ENCODE data around the gene ZNF398.

The ZNF398 gene

DNA sequence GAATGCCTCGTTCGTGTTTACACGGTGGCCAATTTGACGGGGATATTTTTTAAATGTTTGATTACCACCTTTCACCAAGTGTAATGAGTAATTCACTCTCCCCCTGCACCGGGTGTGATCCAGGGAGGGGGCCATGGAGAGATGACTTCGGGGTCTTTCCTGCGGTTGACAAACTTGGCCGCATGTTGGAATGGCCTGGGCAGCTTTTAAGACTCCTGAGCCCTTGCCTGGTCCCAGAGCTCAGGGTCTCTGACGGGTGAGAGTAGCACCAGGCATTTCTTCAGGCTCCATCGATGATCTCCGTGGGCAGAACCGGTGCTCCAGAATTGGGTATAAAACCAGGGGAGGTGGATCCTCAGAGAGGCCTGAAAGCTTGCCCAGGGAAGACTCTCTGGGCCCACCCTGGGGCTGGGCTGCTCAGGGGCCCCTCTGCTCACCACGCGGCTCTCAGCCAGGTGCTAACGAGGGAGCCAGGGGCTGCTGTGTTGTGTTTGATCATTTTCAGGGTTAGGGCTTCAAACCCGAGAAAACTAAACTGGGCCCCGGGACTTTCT lies 49.0 kb downstream of the ZNF398 start:
- DNase-seq (ENCODE audit: low spot score): no peak

- DNase-seq (ENCODE audit: low spot score): no peak
These were observed 49.5 kb downstream of the ZNF398 start for GRCh38 chr7:149196705-149197171.

DNA sequence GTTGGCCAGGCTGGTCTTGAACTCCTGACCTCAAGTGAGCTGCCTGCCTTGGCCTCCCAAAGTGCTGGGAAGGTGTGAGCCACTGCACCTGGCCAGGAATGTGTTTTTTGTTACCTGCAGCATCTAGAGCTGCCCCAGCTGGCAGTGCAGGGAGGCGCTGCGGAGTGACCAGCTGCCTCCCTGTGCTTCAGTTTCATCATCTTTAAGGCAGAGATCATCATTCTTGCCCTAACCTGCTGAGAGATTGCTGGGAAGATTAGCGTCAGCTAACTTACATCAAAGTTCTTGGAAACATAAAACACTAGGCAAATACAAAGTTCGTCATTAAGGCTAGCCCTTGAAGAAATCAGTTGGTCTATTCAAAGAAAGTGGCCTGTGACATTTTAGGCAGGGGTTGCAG lies 50.4 kb downstream of the ZNF398 start:
- DNase-seq (ENCODE audit: low spot score): no peak

- no peak for DNase-seq (ENCODE audit: low spot score)
These were observed 51.0 kb downstream of the ZNF398 start for GRCh38 chr7:149198161-149198816.

- no peak for DNase-seq (ENCODE audit: low spot score)
These were observed 52.2 kb downstream of the ZNF398 start for GRCh38 chr7:149199234-149199995.

DNA sequence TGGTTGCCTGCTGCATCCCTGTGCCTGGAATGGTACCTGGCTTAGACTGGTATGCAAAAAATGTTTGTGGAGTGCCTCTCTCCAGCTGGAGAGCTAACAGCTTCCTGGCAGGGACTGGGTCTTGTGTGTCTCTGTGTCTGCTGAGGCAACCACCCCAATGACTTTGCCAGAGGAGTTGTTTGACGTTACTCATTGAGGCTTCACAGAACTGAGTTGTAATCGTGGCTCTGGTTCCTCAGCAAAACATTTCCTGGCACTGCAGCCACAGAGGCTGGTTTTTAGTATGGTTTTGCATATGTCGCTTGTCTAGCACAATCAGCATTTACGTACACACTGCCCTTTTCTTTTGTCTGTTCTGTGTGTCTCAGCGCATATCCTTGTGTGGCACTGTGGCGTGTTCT lies 55.6 kb downstream of the ZNF398 start:
- no peak for DNase-seq (ENCODE audit: low spot score)

DNA sequence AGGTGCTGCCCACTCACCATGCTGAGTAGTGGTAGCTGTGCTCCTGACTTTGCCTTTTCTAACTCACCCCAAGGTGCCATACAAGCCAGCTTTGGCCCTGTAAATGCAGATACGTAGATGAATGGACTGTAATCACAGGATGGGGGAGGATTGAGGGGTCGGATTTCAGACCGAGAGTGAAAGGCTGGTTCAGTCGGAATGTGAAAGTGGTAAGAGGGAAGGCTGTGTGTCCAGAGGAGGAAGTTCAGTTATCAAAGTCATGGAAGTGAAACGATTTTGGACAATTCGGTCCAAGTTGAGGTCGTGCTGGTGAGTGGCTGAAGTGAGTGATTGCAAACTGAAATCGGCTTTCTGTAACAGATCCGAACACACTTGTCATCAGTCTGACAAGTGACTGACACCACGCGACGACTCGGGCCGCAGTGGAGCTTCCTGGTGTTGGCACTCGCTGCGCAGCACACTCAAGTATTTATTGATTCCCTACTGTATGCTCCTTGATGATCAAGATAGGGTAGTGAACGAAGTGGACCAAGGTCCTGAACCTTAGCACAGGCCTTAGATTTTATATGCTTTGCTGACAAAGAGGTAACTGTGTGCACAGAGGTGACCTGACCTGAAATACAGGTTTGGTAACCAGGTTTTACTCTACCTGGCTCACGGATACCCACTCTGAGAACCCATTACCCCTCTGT lies 58.6 kb downstream of the ZNF398 start:
- no peak for DNase-seq (ENCODE audit: low spot score)

DNA sequence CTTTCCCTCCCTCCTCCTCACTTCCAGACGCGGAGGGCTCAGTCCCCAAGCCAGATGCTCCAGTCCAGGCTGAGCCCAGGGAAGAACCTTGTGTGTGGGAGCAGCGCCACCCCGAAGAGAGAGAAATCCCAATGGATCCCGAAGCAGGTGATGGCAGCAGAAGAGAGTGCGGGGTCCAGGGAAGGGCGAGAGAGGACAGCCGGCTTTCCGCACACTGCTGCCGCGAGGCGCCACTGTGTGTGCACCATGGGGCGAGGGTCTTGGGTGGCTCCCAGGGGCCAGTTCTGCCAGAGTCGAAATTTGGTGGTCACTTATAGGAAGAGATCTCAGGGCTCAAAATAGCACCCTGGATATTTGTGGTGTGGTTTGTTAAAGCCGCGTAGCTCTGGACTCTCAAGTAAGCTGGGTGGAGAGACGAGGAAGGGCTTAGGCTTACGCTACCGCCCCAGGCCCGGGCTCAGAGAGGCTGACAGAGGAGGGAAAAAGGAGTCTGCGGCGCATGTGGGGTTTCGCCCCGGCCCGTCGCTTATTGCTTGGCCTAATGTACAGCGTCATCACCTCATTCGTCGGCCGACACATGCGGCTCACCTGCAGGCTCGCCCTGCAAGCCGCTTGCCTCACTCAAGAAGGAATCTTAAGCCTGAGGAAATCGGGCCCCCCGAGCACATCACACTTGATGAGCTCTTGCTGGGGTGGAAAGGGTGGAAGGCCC lies 60.2 kb downstream of the ZNF398 start:
- no peak for DNase-seq (ENCODE audit: low spot score)

DNA sequence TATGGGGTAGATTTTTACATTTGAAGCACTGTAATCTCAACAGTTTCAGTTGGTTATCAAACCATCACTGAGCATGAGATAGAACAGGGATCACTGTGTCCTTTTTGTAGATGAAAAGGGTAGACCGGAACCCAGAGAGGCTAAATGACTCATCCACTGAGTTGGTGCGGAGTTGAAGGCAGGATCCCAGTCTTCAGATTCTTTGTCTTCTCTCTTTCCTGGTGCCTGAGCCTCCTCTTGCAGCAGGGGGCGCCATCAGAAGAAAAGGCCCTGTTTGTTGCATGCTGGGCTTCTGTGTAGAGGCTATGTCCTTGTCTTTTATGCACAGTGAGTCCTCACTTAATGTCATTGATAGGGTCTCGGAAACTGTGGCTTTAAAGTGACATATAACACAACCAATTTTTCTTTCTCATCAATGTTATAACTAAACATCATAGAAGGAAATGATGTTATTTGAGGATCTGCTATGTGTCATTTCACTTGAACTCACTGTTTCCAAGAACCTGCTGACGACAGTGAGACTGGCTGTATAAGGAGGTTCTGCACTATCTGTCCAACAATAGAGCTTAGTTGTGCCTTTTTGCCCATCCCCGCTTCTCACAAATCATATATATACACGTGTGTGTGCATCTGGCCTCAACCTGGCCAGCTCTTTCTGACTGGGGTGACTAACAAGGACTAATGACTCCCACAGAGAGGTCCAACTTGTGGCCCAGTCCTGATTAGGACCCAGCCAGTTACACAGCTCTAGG lies 62.4 kb downstream of the ZNF398 start:
- peak; percentile 37 for DNase-seq (ENCODE audit: low spot score)

- no peak for DNase-seq (ENCODE audit: low spot score)
These were observed 63.3 kb downstream of the ZNF398 start for GRCh38 chr7:149210551-149210950.

- peak; percentile 18 for DNase-seq (ENCODE audit: low spot score)
These were observed 66.9 kb downstream of the ZNF398 start for GRCh38 chr7:149214020-149214720.

GRCh38 chr7:149216402-149216801 lies 69.1 kb downstream of the ZNF398 start:
- no peak for DNase-seq (ENCODE audit: low spot score)

DNA sequence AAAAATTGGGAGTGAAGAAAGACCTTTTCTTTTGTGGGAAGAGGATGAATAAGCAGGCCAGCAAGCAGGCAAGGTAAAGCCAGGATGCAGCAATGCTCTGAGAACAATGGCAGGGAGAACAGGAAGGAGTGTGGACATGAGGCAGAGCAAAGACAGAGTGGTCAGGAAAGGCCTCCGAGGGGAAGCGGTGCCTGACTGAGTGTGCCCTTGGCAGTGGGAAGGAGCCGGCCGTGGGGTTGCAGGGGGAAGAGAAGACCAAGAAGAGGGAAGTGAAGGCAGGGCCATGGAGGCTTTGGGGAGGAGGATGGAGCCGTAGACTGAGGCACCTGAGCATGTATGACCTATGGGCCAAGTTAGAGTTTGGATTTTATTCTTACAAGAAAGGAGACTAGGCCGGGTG lies 70.3 kb downstream of the ZNF398 start:
- no peak for DNase-seq (ENCODE audit: low spot score)

DNA sequence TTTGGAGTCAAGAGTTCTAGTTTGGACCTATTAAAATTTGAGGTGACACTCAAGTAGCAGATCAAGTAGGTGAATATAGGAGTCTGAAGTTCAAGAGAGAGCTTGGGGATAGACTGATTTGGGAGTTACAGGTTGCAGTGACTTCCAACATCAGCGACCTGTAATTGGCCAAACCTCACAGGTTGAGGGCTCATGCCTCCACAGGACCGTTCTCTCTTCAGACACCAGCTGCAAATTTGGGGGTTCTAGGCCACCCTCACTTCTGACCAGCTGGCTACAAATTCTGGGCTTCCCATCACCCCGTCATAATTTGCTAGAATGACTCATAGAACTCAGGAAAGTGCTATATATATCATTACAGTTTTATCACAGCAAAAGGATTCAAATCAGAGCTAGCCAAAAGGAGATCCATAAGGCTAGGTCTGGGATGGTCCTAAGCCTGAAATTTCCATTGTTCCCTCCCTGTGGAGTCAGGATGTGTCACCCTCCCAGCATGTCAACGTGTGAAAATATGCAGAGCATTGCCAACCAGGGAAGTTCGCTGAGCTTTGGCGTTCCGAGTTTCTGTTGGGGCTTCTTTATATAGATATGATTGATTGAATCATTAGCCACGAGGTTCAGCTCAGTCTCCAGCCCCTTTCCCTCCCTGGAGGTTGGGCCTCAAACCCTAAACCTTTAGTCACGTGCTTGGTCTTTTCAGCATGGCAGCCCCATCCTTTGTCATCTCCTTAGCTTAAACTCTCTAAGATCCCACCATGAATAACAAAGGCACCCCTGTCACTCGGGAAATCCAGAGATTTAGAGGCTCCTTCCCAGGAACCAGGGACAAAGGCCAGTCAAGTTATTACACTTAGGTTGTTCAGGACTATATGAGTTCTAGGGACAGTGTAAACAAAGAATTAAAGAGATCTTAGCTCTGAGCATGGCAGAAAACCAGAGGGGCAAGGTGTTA lies 71.5 kb downstream of the ZNF398 start:
- no peak for DNase-seq (ENCODE audit: low spot score)

DNA sequence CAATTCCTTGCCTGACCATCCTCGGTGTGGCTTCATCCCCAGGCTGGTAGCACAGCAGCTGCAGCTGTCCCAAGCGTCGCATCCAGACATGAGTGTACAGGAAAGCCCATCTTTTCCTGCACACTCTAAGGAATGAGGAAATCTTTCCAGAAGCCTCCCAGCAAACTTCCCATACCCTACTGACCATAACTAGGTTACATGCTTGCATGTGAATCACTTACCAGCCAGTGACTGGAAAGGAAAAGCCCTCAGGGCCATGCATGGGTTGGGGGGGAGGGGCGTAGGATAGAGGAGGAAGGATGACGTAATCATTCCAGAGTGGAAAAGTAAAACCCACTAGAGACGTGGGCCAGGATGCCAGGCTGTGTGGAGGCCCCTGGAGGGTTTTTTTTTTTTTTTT lies 73.3 kb downstream of the ZNF398 start:
- DNase-seq (ENCODE audit: low spot score): no peak

DNA sequence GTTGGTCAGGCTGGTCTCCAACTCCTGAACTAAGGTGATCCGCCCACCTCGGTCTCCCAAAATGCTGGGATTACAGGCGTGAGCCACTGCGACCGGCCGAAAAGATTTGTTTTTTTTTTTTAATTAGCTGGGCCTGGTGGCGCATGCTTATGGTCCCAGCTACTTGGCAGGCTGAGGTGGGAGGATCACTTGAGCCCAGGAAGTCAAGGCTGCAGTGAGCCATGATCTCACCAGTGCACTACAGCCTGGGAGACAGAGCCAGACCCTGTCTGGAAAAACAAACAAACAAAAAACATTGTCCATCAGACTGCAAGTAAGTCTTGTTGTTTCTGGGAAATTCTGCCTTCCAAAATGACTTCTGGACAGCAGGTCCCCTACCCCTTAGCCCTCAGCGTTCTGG lies 75.9 kb downstream of the ZNF398 start:
- no peak for DNase-seq (ENCODE audit: low spot score)

DNA sequence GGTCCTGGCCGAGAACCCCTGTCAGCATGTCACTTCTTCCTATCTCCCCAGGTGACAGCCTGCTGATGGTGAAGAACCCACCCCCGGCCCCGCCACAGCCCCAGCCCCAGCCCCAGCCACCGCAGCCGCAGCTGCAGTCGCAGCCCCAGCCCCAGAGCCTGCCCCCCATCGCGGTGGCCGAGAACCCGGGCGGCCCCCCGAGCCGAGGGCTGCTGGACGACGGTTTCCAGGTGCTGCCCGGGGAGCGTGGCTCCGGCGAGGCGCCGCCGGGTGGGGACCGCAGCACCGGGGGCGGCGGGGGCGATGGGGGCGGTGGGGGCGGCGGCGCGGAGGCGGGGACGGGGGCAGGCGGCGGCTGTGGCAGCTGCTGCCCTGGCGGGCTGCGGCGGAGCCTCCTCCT lies 76.5 kb downstream of the ZNF398 start:
- DNase-seq (ENCODE audit: low spot score): no peak

DNA sequence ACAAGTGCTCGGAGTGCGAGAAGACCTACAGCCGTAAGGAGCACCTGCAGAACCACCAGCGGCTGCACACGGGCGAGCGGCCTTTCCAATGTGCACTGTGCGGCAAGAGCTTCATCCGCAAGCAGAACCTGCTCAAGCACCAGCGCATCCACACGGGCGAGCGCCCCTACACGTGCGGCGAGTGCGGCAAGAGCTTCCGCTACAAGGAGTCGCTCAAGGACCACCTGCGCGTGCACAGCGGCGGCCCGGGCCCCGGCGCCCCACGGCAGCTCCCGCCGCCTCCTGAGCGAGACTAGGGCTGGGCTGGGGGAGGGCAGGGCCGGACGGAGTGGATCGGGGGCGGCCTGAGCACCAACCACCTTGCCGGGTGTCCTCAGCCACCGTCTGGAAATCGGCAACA lies 77.1 kb downstream of the ZNF398 start:
- no peak for DNase-seq (ENCODE audit: low spot score)

- DNase-seq (ENCODE audit: low spot score): no peak
These were observed 77.9 kb downstream of the ZNF398 start for GRCh38 chr7:149225106-149225505.

DNA sequence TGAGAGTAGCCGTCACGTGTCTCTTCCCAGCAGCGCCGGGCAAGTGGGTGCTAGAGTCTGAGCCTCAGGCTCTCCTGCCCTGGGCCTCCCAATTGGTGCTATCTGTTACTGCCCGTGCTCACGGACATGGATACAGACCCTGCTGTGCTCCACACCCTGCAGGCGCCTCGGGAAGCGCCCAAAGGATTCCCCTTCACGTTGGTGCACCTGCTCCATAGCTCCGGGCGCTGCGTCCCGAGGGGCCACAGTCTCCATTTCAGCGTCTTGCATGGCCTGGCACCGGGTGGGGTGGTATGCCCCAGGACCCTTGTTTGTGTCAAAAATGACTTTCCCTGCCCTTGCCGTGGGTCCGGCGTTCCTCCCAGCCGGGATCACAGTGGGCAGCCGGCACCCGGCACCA lies 78.4 kb downstream of the ZNF398 start:
- DNase-seq (ENCODE audit: low spot score): no peak
